HG03439 (cell line): ENCODE results near the gene DTX1.
A peak's percentile ranks its signal among the peaks of the same experiment; 100 is the strongest.
"Not testable (repeated sequence)": the region's sequence is repeated elsewhere in the genome, so short reads cannot be mapped to it uniquely, and the experiment has no call there.

Source experiments
- ATAC-seq: cut with Tn5 transposase; IDR thresholded peaks from one replicate; pipeline ENCODE4 v1.9.1; 2021; ENCODE audit warnings: mild to moderate bottlenecking, moderate library complexity; ENCODE audit not compliant: unreplicated experiment

The DTX1 gene

DNA sequence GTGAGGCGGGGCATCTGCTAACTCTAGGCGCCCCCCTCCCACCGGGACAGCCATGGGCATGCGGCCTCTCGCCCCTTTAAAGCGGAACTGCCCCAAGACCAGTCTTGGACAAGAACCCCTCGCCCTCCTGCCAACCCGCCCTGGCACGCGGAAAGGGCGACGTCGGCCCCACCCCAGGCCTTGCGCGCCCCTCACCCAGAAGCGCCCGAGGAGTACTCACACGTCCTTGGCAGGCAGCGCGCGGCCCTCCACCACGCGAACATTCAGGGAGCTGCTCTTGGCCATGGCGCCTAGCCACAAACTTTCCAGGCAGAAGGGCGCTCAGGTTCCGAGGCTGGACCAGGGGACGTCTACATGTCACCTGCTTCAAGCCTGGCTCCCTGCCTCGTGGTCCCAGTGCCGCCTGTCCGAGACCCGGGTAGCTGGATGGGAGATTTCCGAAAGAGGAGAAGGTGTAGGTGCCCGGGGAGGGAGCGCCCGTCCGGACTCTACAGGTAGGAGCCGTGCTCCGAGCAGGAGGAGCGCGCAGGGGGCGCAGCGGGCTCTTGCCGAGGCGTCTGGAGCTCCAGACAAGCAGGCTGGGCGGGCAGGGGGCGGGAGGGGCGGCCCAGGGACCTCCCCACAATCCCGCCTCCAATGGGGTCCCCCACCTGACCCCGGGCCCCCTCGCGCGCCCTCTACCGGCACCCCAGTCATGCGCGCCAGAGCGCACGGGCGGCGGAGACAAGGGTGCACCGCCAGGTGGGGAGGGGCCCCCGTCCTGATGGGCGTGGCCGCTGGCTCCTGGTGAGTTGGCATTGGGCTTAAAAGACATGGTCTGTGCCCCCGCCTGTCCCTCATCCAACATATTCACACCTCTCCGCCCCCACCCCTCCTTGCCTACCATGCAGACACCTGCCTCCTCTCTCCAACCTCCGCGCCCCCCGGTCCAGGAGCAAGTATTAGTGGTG is 78.9 kb downstream of the DTX1 start, which contains the start of gene RASAL1:
Gene RASAL1 (minus strand): TSS at position 584 of the 950 bp plus-strand sequence. CDS start 299 bp downstream, at position 285.
- ATAC-seq: peak; percentile 58

DNA sequence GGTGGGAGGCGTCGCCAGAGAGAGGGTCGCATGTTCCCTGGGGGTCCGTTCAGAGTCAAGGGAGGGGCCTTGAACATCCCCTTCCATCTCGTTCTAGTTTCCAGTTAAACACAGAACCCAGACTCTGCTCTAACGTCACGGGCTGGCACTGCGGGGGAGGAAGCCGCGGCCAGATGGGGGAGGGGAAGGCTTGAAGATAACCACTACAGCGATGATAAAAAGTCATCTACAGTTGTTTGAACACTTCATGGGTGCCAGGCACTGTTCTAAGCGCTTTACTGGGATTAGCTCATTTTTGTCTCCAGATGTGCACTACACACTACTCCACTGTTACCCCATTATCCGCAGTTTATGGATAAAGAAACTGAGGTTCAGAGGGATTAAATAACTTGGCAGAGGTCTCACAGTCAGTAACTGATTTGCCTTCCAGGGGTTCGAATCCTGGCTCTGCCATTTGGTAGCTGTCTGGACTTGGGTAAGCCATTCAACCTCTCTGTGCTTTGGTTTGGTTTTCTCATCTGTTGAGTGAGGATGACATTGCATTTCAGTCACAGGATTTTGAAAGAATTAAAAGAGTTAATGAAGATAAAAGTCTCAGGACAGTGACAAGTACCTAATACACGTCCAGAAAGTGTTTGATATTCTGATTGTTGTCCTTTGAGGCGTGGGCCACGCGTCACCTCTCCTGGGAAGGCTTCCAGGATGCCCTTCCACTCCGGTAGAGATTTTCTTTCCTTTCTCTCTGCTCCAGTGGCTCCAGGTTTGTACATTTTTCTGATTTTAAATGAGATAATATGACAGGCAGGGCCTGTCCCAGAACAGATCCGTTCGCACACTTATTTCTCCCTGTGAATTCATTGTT is 79.8 kb downstream of the DTX1 start:
- ATAC-seq: no peak

DNA sequence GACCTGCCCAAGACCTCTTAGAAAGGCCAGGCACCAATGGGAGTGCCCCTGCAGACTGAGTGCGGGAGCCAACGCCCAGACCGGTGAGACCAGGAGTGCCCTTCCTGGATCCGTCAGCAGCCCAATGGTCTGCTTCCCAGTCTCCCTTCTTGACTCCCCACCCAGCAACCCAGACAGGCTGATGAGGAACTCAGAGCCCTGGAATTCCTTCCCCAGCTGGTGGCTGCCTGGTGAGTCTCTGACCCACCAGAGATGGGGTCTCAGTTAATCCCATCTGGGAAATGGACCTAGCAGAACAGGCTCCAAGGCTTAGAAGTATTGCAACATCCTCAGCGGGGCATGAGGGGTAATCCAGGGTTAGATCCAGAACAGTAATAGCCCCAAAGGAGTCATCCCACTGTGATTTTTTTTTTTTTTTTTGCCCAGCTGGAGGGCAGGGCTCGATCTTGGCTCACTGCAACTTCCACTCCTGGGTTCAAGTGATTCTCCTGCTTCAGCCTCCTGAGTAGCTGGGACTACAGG is 80.5 kb downstream of the DTX1 start:
- no peak for ATAC-seq

DNA sequence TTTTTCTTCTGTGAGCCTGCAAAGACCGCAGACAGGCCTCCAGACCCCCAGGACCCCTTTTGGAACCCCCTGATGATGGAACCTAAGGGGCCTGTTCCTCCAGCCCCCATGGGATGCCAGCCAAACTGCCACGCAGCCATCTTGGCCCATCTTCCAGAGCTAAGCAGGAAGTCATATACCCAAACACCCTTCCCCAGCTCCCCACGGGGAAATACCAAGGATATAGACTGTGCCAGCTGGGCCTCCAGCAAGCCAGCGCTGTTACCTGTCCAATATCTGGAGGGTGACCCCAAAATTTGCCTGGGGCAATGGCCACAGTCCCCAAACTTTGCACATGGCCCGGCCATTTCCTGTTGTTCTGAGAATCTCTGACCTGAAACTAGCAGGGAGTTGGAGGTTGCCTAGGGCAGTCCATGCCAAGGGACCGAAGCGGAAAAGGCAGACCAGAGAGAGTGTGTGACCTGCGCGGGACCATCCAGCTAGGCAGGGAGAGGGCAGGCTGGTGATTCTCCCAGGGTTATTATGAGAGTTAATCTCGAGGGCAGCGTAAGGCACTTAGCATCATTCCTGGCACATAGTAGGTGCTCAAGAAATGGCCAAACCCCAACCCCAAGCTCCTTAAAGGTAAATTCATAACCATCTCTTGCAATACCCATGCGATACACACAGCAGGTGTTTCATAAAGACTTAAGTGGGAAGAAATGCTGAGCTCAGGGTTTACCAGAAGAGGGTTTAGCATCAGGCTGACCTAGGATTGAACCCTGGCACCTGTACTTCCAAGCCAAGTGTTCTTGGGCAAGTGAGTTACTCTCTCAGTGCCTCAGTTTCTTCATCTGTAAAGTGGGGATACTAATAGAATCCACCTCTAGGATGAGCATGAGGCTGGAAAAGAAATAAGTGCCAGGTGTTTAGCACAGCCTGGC is 81.6 kb downstream of the DTX1 start:
- no peak for ATAC-seq

DNA sequence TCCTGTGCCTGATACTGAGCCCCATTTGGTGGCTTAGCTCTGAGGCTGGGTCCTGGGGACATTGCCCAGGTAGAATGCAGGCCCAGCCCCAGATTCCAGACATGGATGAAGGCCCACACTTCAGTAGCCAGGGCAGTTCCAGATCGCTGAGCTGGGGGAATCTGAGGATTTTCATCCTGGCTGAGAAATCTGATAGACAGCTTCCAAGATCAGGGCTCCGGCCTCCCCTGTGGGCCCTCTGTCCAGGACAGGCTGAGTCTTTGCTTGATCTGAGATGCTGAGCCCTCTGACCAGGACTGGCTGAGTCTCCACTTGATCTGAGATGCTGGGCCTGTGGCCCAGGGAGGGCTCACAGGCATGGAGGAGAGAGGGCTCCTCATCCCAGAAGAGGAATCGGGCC is 82.3 kb downstream of the DTX1 start:
- no peak for ATAC-seq

DNA sequence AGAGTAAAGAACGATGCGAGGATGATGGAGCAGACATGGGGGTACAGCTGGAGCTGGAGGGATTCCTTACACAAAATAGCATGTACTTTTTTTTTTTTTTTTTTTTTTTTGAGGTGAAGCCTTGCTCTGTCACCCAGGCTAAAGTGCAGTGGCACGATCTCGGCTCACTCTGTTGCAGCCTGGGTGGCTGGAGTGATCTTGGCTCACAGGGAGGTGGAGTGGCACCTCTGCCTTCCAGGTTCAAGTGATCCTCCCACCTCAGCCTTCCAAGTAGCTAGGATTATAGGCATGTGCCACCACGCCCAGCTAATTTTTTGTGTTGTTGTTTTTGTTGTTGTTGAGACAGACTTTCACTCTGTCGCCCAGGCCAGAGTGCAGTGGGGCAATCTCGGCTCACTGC is 84.2 kb downstream of the DTX1 start:
- ATAC-seq: no peak

DNA sequence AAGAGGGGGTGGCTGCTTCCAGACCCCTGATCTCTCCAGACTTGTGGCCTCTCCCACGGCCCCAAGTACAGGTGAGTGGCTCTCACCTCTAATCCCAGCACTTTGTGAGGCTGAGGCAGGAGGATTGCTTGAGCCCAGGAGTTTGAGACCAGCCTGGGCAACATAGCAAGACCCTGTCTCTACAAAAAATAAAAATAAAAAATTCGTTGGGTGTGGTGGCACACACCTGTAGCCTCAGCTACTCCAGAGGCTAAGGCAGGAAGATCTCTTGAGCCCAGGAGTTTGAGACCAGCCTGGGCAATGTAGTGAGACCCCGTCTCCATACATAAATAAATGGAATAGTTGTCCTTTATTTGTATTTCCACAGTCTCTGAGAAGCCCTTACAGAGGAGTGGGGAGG is 85.2 kb downstream of the DTX1 start:
- not testable (repeated sequence) for ATAC-seq

DNA sequence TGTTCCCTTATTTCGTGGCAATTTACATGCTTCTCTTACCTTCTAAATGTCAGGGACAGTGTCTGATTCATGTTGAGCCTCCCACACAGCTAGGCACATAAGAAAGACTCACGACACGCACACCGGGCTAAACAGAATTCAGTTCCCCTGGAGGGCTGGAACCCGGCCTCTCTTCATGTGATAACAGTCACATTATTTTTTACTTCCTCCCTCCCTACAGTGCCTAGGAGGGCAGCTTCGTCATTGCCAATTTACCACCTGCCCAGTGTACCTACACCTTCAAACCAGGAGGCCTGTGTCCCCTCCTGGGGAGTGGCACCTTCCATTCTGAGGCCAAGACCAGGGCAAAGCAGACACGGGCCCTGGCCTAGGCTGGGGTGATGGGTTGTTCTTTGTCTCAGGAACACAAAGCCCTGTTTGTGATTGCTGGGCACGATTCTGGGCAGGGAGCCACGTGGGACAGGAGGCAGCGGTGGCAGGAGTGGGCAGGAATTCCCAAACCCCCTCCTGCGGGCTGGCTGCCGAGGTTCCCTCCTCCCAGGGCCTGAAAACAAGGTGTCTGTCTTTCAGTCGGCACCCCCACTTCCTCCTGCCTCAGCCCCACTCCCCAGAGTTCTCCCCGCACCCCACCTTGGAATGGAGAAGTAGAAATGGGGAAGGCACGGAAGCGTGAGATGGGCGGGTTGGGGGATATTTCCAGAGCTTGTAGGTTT is 85.8 kb downstream of the DTX1 start:
- no peak for ATAC-seq

DNA sequence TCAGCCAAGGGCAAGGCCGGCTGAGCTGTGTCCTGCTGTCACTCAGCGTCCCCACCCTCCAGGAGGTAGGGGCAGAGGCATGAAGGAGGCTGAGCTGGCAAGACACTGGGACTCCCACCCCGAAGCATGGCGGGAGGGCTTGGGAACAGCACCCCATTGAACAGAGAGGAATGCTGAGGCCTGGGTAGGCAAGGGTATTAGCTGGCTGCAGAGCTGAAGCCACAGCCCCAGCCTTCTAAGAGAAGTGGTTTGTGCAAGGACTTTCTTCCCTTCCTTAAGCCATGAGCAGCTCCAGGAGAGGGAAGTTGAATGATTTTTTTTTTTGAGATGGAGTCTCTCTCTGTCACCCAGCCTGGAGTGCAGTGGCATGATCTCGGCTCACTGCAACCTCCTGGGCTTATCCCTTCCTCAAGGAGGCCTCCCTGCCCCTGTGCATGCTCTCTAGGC is 86.4 kb downstream of the DTX1 start:
- no peak for ATAC-seq

DNA sequence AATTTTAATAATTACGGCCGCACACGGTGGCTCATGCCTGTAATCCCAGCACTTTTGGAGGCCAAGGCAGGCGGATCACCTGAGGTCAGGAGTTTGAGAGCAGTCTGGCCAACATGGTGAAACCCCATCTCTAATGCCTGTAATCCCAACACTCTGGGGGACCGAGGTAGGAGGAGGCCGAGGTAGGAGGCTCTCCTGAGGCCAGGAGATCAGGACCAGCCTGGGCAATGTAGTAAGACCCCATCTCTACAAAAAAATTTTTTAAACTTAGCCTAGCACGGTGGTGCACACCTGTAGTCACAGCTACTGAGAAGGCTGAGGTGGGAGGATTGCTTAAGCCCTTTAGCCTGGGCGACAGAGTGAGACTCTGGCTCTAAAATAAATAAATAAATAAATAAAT is 87.4 kb downstream of the DTX1 start:
- no peak for ATAC-seq

DNA sequence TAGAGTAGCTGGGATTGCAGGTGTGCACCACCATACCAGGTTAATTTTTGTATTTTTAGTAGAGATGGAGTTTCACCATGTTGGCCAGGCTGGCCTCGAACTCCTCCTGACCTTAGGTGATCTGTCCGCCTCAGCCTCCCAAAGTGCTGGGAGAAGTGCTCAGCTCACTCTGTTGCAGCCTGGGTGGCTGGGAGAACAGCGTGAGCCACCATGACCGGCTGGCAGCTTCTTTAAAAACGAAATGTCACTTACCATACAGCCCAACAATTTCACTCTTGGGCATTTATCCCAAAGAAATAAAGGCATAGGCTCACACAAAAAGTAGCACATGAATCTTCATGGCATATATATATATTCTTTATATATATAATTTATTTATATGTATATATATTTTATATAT is 88.3 kb downstream of the DTX1 start:
- ATAC-seq: no peak

DNA sequence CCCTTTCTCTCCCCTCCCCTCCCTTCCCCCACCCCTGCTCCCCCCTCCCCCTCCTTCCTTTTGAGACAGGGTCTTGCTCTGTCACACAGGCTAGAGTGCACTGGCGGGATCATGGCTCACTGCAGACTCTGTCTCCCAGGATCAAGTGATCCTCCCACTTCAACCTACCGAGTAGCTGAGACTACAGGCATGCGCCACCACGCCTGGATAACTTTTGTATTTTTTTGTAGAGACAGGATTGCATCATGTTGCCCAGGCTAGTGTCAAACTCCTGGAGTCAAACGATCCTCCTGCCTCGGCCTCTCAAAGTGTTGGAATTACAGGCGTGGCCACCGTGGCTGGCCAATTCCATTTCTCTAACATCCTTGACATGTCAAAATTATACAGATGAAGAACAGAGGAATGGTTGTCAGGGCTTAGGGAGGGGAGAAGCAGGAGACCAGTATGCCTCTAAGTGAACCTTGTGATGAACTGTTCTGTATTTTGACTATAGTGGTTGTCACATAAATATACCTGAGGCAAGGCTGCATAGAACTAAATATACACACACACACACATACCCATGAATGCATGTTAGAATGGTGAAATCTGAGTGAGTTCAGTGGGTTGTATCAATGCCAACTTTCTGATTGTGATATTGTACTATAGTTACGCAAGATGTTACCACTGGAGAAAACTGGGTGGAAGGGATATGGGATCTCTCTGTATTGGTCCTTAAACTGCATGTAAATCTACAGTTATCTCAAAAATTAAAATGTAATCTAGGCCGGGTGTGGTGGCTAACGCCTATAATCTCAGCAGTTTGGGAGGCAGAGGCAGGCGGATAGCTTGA is 89.4 kb downstream of the DTX1 start:
- no peak for ATAC-seq

DNA sequence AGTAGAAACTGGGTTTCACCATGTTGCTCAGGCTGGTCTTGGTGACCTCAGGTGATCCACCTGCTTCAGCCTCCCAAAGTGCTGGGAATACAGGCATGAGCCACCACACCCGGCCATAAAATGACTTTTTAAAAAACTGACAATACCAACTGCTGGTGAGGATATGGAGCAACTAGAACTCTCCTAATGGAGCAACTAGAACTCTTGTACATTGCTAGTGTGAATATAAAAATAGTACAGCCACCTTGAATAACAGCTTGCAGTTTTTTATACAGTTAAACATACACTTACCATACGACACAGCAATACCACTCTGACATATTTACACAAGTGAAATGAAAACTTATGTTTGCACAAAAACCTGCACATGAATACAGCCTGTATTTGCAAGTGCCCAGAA is 90.5 kb downstream of the DTX1 start:
- ATAC-seq: no peak
